Measurements from ENCODE around the gene FGFR4.
A peak's percentile ranks its signal among the peaks of the same experiment; 100 is the strongest.

FGFR4 gene

GRCh38 chr5:177095088-177095669 is 8.5 kb downstream of the FGFR4 start:
- Histone ChIP-seq H3K36me3 (ENCODE audit: control insufficient read depth in 4 of 4, insufficient read depth in 4 of 4, low read length in 3 of 4) (no peaks in the 10 kb centered on the region), H3K9me3 (ENCODE audit: control extremely low read depth in 1 of 5, control insufficient read depth in 4 of 5, insufficient read depth in 2 of 5, low read depth in 1 of 5, low read length in 4 of 5) (no peaks in the 10 kb centered on the region), H3K4me3 (ENCODE audit: control insufficient read depth in 1 of 7, extremely low read depth in 1 of 7, insufficient read depth in 4 of 7, low read depth in 2 of 7, low read length in 6 of 7) (no peak overlapping the region), H3K27ac (ENCODE audit: insufficient read depth in 1 of 2, low read depth in 1 of 2, low read length in 2 of 2, poor library complexity in 1 of 2, severe bottlenecking in 2 of 2) (no peak overlapping the region), H3K27me3 (replicated peaks in 2 of 5; ENCODE audit: control insufficient read depth in 4 of 5, insufficient read depth in 5 of 5, low read length in 4 of 5) (no peaks in the 10 kb centered on the region), H3K4me1 (ENCODE audit: control extremely low read depth in 1 of 4, control insufficient read depth in 4 of 4, insufficient read depth in 4 of 4, low read length in 3 of 4) (no peaks in the 10 kb centered on the region)
- POLR2A ChIA-PET: no interaction called here
- 93% methylated on average over 20 of the region's 28 CpGs for WGBS (ENCODE audit: insufficient coverage)
- no peak for DNase-seq
- CTCF ChIA-PET: interaction anchor here (1.2 kb wide), 1 partner anchor 24 kb away, joined by 3 read pairs; no protein-coding TSS in a partner anchor

GRCh38 chr5:177096162-177097015 is 9.7 kb downstream of the FGFR4 start:
- no peaks in the 10 kb centered on the region for H3K36me3 ChIP-seq (ENCODE audit: control insufficient read depth in 4 of 4, insufficient read depth in 4 of 4, low read length in 3 of 4)
- ChIA-PET POLR2A (no interaction called here), CTCF (interaction anchor here (1.5 to 2.1 kb wide), 2 partner anchors 10 to 18 kb away, joined by 3 to 7 read pairs; no protein-coding TSS in a partner anchor)
- H3K4me3 ChIP-seq (ENCODE audit: control insufficient read depth in 1 of 7, extremely low read depth in 1 of 7, insufficient read depth in 4 of 7, low read depth in 2 of 7, low read length in 6 of 7): no peak overlapping the region
- peak in 2 of 3 donors; percentile 24 to 46 for DNase-seq
- H3K27ac ChIP-seq (ENCODE audit: insufficient read depth in 1 of 2, low read depth in 1 of 2, low read length in 2 of 2, poor library complexity in 1 of 2, severe bottlenecking in 2 of 2): no peak overlapping the region
- no peaks in the 10 kb centered on the region for H3K9me3 ChIP-seq (ENCODE audit: control extremely low read depth in 1 of 5, control insufficient read depth in 4 of 5, insufficient read depth in 2 of 5, low read depth in 1 of 5, low read length in 4 of 5)
- no peaks in the 10 kb centered on the region for H3K27me3 ChIP-seq (replicated peaks in 2 of 5; ENCODE audit: control insufficient read depth in 4 of 5, insufficient read depth in 5 of 5, low read length in 4 of 5)
- 86% methylated on average over 16 of the region's 29 CpGs for WGBS (ENCODE audit: insufficient coverage)
- H3K4me1 ChIP-seq (ENCODE audit: control extremely low read depth in 1 of 4, control insufficient read depth in 4 of 4, insufficient read depth in 4 of 4, low read length in 3 of 4): no peaks in the 10 kb centered on the region

GRCh38 chr5:177097016-177097985 is 10.6 kb downstream of the FGFR4 start:
- CTCF ChIA-PET: interaction anchor here (1.5 to 2.1 kb wide), 4 partner anchors 9 to 17 kb away, joined by 3 to 7 read pairs (median 4); no protein-coding TSS in a partner anchor
- Histone ChIP-seq H3K4me1 (ENCODE audit: control extremely low read depth in 1 of 4, control insufficient read depth in 4 of 4, insufficient read depth in 4 of 4, low read length in 3 of 4) (no peaks in the 10 kb centered on the region), H3K36me3 (ENCODE audit: control insufficient read depth in 4 of 4, insufficient read depth in 4 of 4, low read length in 3 of 4) (no peaks in the 10 kb centered on the region), H3K27me3 (replicated peaks in 2 of 5; ENCODE audit: control insufficient read depth in 4 of 5, insufficient read depth in 5 of 5, low read length in 4 of 5) (no peaks in the 10 kb centered on the region), H3K9me3 (ENCODE audit: control extremely low read depth in 1 of 5, control insufficient read depth in 4 of 5, insufficient read depth in 2 of 5, low read depth in 1 of 5, low read length in 4 of 5) (no peaks in the 10 kb centered on the region), H3K4me3 (ENCODE audit: control insufficient read depth in 1 of 7, extremely low read depth in 1 of 7, insufficient read depth in 4 of 7, low read depth in 2 of 7, low read length in 6 of 7) (no peak overlapping the region), H3K27ac (ENCODE audit: insufficient read depth in 1 of 2, low read depth in 1 of 2, low read length in 2 of 2, poor library complexity in 1 of 2, severe bottlenecking in 2 of 2) (no peak overlapping the region)
- WGBS (ENCODE audit: insufficient coverage): 98% methylated on average over 28 of the region's 30 CpGs
- peak in 1 of 3 donors; percentile 32 for DNase-seq
- POLR2A ChIA-PET: no interaction called here

- Histone ChIP-seq H3K36me3 (ENCODE audit: control insufficient read depth in 4 of 4, insufficient read depth in 4 of 4, low read length in 3 of 4) (no peaks in the 10 kb centered on the region), H3K27ac (ENCODE audit: insufficient read depth in 1 of 2, low read depth in 1 of 2, low read length in 2 of 2, poor library complexity in 1 of 2, severe bottlenecking in 2 of 2) (no peak overlapping the region), H3K27me3 (replicated peaks in 2 of 5; ENCODE audit: control insufficient read depth in 4 of 5, insufficient read depth in 5 of 5, low read length in 4 of 5) (no peaks in the 10 kb centered on the region), H3K4me3 (ENCODE audit: control insufficient read depth in 1 of 7, extremely low read depth in 1 of 7, insufficient read depth in 4 of 7, low read depth in 2 of 7, low read length in 6 of 7) (no peak overlapping the region), H3K4me1 (ENCODE audit: control extremely low read depth in 1 of 4, control insufficient read depth in 4 of 4, insufficient read depth in 4 of 4, low read length in 3 of 4) (no peaks in the 10 kb centered on the region), H3K9me3 (ENCODE audit: control extremely low read depth in 1 of 5, control insufficient read depth in 4 of 5, insufficient read depth in 2 of 5, low read depth in 1 of 5, low read length in 4 of 5) (no peaks in the 10 kb centered on the region)
- POLR2A ChIA-PET: no interaction called here
- CTCF ChIA-PET: interaction anchor here (1.7 to 2.1 kb wide), 3 partner anchors 11 to 16 kb away, joined by 4 to 7 read pairs (median 5); no protein-coding TSS in a partner anchor
- no peak for DNase-seq
- 98% methylated on average over 5 of the region's 6 CpGs for WGBS (ENCODE audit: insufficient coverage)
These were observed 11.4 kb downstream of the FGFR4 start for GRCh38 chr5:177098120-177098469.

- Histone ChIP-seq H3K27ac (ENCODE audit: insufficient read depth in 1 of 2, low read depth in 1 of 2, low read length in 2 of 2, poor library complexity in 1 of 2, severe bottlenecking in 2 of 2) (no peak overlapping the region), H3K4me3 (ENCODE audit: control insufficient read depth in 1 of 7, extremely low read depth in 1 of 7, insufficient read depth in 4 of 7, low read depth in 2 of 7, low read length in 6 of 7) (no peak overlapping the region), H3K9me3 (ENCODE audit: control extremely low read depth in 1 of 5, control insufficient read depth in 4 of 5, insufficient read depth in 2 of 5, low read depth in 1 of 5, low read length in 4 of 5) (no peaks in the 10 kb centered on the region), H3K36me3 (ENCODE audit: control insufficient read depth in 4 of 4, insufficient read depth in 4 of 4, low read length in 3 of 4) (no peaks in the 10 kb centered on the region), H3K27me3 (replicated peaks in 2 of 5; ENCODE audit: control insufficient read depth in 4 of 5, insufficient read depth in 5 of 5, low read length in 4 of 5) (no peaks in the 10 kb centered on the region), H3K4me1 (ENCODE audit: control extremely low read depth in 1 of 4, control insufficient read depth in 4 of 4, insufficient read depth in 4 of 4, low read length in 3 of 4) (no peaks in the 10 kb centered on the region)
- DNase-seq: no peak
- ChIA-PET CTCF (interaction anchor here (1.7 to 2.1 kb wide), 3 partner anchors 11 to 16 kb away, joined by 4 to 7 read pairs (median 5); no protein-coding TSS in a partner anchor), POLR2A (interaction anchor here (0.6 kb wide), 1 partner anchor 9 kb away, joined by 3 read pairs; no protein-coding TSS in a partner anchor)
- 95% methylated on average over 15 of the region's 18 CpGs for WGBS (ENCODE audit: insufficient coverage)
These were observed 11.9 kb downstream of the FGFR4 start for GRCh38 chr5:177098470-177099141.

GRCh38 chr5:177099422-177100093 is 12.8 kb downstream of the FGFR4 start:
- Histone ChIP-seq H3K4me3 (ENCODE audit: control insufficient read depth in 1 of 7, extremely low read depth in 1 of 7, insufficient read depth in 4 of 7, low read depth in 2 of 7, low read length in 6 of 7) (no peak overlapping the region), H3K27ac (ENCODE audit: insufficient read depth in 1 of 2, low read depth in 1 of 2, low read length in 2 of 2, poor library complexity in 1 of 2, severe bottlenecking in 2 of 2) (no peak overlapping the region), H3K36me3 (ENCODE audit: control insufficient read depth in 4 of 4, insufficient read depth in 4 of 4, low read length in 3 of 4) (no peaks in the 10 kb centered on the region), H3K4me1 (ENCODE audit: control extremely low read depth in 1 of 4, control insufficient read depth in 4 of 4, insufficient read depth in 4 of 4, low read length in 3 of 4) (no peaks in the 10 kb centered on the region), H3K27me3 (replicated peaks in 2 of 5; ENCODE audit: control insufficient read depth in 4 of 5, insufficient read depth in 5 of 5, low read length in 4 of 5) (no peaks in the 10 kb centered on the region), H3K9me3 (ENCODE audit: control extremely low read depth in 1 of 5, control insufficient read depth in 4 of 5, insufficient read depth in 2 of 5, low read depth in 1 of 5, low read length in 4 of 5) (no peaks in the 10 kb centered on the region)
- peak in 1 of 3 donors; percentile 16 for DNase-seq
- POLR2A ChIA-PET: no interaction called here
- WGBS (ENCODE audit: insufficient coverage): 66% methylated on average over 10 of the region's 13 CpGs
- CTCF ChIA-PET: interaction anchor here (1.9 kb wide), 1 partner anchor 12 kb away, joined by 4 read pairs; no protein-coding TSS in a partner anchor
